Measurements from ENCODE around the gene URAD.

URAD gene

DNA sequence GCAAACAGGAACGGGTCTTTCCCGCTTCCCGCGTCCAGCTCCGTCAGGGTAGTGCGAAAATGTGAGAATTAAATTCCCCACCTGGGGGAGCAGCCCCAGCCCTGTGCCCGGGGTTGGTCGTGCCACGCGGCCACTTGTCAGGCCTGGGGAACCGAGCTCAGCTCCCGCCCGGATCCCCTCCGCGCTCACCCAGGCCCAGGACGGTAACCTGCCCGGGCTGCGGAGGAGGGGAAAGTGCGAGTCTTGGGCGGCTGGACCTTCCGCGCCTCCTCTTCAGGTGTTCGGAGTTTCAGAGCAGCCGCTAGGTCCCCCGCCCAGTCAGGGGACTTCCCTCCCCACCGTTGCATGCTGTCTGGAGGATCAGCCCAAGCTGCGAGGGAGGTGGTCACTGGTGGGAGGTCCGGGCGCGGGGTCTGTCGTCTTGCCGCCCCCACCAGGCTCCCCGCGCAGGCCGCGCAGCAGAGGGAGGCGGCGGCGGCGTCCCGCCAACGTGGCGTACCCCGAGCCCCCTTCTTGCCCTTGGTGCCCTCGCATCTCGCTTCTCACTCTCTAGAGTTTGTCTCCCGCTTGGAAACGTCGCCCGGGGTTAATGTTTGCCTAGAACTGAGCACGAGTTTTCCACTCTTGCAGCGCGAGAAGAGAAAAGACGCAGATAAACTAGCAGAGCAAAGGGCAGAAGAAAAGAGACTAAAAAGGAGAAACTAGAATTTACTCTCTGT lies 8.1 kb downstream of the URAD start:
- intact Hi-C loops (cut with micrococcal nuclease) = loop anchor here (5.0 to 10.0 kb wide), 3 partner anchors 448 to 1006 kb away; no protein-coding TSS in a partner anchor
- H3K9me3 Mint-ChIP-seq = no peaks in the 10 kb centered on the region
- H3K4me3 Mint-ChIP-seq = no peak overlapping the region
- peaks cover 23% of the 10 kb centered on the region for H3K4me1 Mint-ChIP-seq (ENCODE audit: low read depth)
- peaks cover 83% of the 10 kb centered on the region for H3K27me3 Mint-ChIP-seq
- H3K27ac Mint-ChIP-seq = no peak overlapping the region
- H3K36me3 Mint-ChIP-seq (ENCODE audit: low read depth) = no peaks in the 10 kb centered on the region

DNA sequence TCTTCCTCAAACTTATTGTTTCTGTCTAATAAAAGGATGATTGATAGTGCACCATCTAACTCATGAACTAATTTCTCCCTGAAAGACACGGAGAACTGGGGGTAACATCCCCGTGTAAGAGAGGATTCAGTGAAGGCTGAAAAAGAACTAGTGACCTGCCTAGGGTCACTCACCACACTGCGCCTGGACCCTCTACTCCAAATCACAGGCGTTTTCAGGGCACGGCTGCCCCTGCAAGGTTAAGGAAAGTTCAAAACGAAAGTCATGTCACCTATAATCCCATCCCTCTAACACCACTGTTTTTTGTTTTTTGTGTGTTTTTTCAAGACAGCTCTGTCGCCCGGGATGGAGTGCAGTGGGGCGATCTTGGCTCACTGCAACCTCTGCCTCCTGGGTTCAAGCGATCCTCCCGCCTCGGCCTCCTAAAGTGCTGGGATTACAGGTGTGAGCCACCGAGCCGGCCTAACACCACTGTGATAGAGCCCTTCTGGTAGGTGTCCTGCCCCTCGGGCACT lies 8.7 kb downstream of the URAD start:
- H3K9me3 Mint-ChIP-seq = no peaks in the 10 kb centered on the region
- no peaks in the 10 kb centered on the region for H3K36me3 Mint-ChIP-seq (ENCODE audit: low read depth)
- no peak overlapping the region for H3K4me3 Mint-ChIP-seq
- no peak overlapping the region for H3K27ac Mint-ChIP-seq
- H3K4me1 Mint-ChIP-seq (ENCODE audit: low read depth) = peaks cover 26% of the 10 kb centered on the region
- H3K27me3 Mint-ChIP-seq = peaks cover 89% of the 10 kb centered on the region
- intact Hi-C loops (cut with micrococcal nuclease) = loop anchor here (5.0 to 10.0 kb wide), 3 partner anchors 448 to 1005 kb away; no protein-coding TSS in a partner anchor

DNA sequence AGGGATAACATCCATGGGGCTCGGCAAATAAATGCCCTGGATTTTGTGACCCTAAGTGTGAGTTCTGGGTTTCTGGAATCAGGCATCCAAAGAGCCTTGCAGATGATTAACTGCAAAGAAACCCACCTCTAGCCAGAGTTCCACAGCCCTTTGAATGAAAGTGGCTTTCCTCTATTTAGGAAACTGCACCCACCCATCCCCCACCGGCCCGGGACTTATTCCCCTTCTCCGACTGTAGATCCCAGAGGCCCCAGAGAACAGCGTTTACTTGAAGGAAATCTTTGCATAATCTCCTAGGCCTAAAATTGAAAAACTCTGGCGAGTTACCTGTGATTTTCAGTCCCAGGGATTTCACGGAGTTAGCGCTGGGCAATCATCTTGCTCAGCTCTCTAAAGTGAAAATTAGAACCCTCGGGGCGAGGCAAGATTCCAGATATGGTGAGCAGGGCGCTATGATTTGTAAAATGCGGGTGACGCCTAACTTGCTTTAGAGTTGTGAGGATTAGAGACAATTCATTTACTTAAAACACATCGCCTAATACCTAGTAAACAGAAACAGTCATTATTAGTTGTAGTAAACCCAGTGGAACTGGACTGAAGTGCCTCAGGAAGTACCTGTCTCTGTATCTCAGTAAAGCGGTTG lies 9.4 kb downstream of the URAD start:
- Mint-ChIP-seq H3K4me3 (no peak overlapping the region), H3K9me3 (no peaks in the 10 kb centered on the region), H3K4me1 (ENCODE audit: low read depth) (peaks cover 26% of the 10 kb centered on the region), H3K27me3 (peaks cover 96% of the 10 kb centered on the region), H3K27ac (no peak overlapping the region), H3K36me3 (ENCODE audit: low read depth) (no peaks in the 10 kb centered on the region)
- intact Hi-C loops (cut with micrococcal nuclease) = no loop called here

DNA sequence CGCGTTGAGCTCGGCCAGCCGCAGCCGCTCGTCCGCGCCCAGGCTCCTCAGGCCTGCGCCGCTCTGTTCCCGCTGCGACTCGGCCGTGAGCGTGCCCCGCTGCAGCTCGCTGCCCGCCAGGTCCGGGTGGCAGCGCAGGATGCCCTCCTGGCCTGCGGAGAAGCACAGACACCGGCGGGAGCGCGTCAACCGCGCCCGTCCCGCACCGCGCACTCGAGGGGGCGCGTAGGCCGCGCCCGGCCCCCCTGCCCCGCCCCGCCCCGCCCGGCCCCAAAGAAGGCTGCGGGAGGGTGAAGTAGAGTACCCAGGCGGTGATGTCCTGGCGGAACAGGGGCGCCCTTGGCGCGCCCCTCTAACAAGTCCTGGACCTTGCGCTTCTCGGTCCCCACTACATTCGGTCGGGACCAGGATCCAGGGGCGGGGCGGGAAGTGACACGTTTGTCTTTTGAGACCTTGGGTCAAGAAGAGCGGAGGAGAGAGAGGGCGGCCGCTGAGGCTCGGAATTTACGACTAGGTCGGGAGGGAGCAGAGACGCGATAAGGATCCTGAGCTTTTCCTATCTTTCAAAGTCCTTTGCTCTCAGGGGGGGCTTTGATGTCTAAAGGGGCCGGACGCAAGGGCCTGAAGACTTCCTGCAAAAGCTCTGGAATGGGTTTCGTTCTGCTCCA lies 10.1 kb downstream of the URAD start:
- H3K4me3 Mint-ChIP-seq = no peak overlapping the region
- no peaks in the 10 kb centered on the region for H3K36me3 Mint-ChIP-seq (ENCODE audit: low read depth)
- intact Hi-C loops (cut with micrococcal nuclease) = no loop called here
- H3K4me1 Mint-ChIP-seq (ENCODE audit: low read depth) = peaks cover 26% of the 10 kb centered on the region
- no peak overlapping the region for H3K27ac Mint-ChIP-seq
- H3K9me3 Mint-ChIP-seq = no peaks in the 10 kb centered on the region
- H3K27me3 Mint-ChIP-seq = peaks cover 98% of the 10 kb centered on the region

DNA sequence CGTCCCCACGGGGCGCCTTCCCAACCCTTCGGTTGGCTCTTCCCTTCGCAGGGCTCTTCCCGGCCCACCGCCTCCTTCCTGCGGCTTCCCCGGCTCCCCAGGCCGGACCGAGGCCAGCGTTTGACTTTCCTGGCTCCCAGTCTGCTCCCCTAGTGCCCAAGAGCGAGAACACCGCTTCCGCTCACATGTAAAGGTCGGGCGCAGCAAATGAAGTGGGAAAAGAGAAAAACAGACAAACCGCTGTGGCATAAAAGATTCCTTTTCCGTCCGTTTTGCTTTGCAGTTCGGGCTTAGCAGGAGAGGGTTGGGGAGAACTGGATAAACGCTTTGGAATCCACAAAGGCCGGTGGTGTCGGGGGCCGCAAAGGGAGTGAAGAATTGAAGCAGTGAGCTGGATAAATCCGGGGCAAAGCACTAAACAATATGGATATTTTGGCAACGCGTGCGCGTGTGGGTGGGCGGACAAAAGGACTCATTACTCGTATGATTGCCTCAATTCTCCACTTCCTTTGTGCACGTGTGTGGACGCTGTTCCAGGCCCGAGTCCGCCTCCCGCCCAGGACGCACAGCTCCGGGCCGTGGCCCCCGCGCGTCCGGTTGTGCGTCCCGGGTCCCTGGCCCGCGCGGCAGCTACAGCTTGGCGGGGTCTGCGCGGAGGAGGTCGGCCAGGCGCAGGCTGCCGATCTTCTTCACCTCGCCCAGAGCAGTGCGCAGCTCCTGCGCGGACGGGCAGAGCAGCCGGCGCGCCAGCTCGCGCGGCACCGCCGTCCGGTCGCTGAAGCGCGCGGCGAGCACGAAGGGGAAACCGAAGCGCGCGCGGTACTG lies 10.8 kb downstream of the URAD start:
- H3K9me3 Mint-ChIP-seq = no peaks in the 10 kb centered on the region
- H3K36me3 Mint-ChIP-seq (ENCODE audit: low read depth) = no peaks in the 10 kb centered on the region
- no peak overlapping the region for H3K27ac Mint-ChIP-seq
- intact Hi-C loops (cut with micrococcal nuclease) = no loop called here
- peaks cover 26% of the 10 kb centered on the region for H3K4me1 Mint-ChIP-seq (ENCODE audit: low read depth)
- H3K27me3 Mint-ChIP-seq = peaks cover 97% of the 10 kb centered on the region
- no peak overlapping the region for H3K4me3 Mint-ChIP-seq

GRCh38 chr13:27976362-27977091 lies 12.0 kb downstream of the URAD start:
- H3K27ac Mint-ChIP-seq = no peak overlapping the region
- no peak overlapping the region for H3K4me3 Mint-ChIP-seq
- peaks cover 97% of the 10 kb centered on the region for H3K27me3 Mint-ChIP-seq
- intact Hi-C loops (cut with micrococcal nuclease) = no loop called here
- no peaks in the 10 kb centered on the region for H3K9me3 Mint-ChIP-seq
- no peaks in the 10 kb centered on the region for H3K36me3 Mint-ChIP-seq (ENCODE audit: low read depth)
- peaks cover 26% of the 10 kb centered on the region for H3K4me1 Mint-ChIP-seq (ENCODE audit: low read depth)

DNA sequence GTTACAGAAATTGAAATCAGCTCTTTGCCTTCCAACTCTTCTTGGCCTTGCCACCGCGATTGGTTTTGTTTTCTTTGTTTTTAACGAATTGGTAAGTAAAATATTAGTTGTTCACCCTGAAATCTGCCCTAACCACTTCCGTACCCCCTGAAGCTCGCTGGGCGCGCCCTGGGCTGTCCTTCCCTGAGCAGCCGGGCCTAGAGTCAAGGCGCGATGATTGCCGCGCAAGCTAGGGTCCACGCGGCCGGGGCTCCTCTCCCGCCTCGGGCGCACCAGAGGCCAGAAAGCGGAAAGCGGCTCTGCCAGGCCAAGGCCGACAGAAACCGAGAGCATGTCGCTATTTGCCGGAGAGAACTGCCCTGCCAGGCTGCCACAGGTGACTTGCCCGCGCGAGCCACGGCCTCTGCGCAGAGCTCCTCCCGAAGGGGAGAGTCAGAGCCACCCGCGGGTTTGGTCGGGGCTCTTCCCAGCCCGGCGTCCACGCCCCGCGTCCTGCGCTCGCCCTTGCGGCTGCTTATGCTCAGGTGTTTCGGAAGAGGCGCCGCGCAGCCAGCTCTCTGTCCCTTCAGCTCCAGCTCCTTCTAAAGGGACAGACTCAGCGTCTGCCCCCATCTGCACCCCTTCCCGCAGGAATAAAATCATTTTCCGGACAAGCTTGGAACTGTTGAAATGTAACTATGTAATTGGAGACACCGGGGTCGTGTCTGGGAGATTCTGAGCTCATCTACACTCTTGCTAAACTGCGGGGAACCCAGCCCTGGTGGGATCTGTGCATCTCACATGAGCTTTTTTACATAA lies 12.7 kb downstream of the URAD start:
- H3K27ac Mint-ChIP-seq = no peak overlapping the region
- peaks cover 97% of the 10 kb centered on the region for H3K27me3 Mint-ChIP-seq
- no peaks in the 10 kb centered on the region for H3K36me3 Mint-ChIP-seq (ENCODE audit: low read depth)
- intact Hi-C loops (cut with micrococcal nuclease) = no loop called here
- H3K4me1 Mint-ChIP-seq (ENCODE audit: low read depth) = peaks cover 26% of the 10 kb centered on the region
- H3K4me3 Mint-ChIP-seq = no peak overlapping the region
- no peaks in the 10 kb centered on the region for H3K9me3 Mint-ChIP-seq

DNA sequence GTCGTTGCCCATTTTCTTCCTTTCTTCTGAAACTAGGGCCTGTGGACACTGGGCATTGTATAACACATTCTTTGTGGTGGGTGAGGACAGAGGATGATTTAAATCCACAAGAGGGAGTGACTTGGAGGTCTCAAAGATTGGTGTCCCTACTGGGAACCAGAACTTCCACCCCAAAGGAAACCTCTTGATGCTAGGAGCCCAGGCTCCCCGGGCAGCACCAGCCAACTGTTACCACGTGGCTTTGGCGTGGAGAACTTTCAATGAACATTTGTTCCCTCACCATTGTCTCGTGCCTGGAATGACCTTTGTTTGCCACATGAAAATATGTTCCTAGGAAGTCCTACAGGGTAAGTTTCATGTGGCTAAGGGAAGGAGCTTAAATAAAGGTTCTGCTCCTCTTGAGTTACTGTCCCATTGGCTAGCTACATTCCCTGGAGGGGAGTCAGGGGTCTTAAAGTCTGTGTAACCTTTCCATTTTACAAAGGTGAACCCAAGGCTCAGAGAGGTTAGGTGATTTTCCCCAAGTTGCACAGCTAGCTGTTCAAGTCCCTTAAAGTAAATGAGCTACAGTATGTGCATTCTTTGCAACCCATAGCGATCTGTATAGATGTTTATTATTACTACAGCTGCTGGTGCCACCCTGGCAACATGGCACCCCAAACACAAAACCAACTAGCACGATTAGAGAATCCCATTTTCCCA lies 14.4 kb downstream of the URAD start:
- H3K27ac Mint-ChIP-seq = no peak overlapping the region
- intact Hi-C loops (cut with micrococcal nuclease) = no loop called here
- H3K4me1 Mint-ChIP-seq (ENCODE audit: low read depth) = peaks cover 25% of the 10 kb centered on the region
- H3K9me3 Mint-ChIP-seq = no peaks in the 10 kb centered on the region
- H3K4me3 Mint-ChIP-seq = no peak overlapping the region
- no peaks in the 10 kb centered on the region for H3K36me3 Mint-ChIP-seq (ENCODE audit: low read depth)
- H3K27me3 Mint-ChIP-seq = peaks cover 96% of the 10 kb centered on the region

- Mint-ChIP-seq H3K36me3 (ENCODE audit: low read depth) (no peaks in the 10 kb centered on the region), H3K27me3 (peaks cover 97% of the 10 kb centered on the region), H3K4me1 (ENCODE audit: low read depth) (peaks cover 27% of the 10 kb centered on the region), H3K9me3 (no peaks in the 10 kb centered on the region), H3K4me3 (no peak overlapping the region), H3K27ac (no peak overlapping the region)
- intact Hi-C loops (cut with micrococcal nuclease) = no loop called here
Measured at GRCh38 chr13:27973291-27973690, 15.2 kb downstream of the URAD start.

GRCh38 chr13:27972478-27972820 lies 16.0 kb downstream of the URAD start:
- Mint-ChIP-seq H3K4me1 (ENCODE audit: low read depth) (peaks cover 34% of the 10 kb centered on the region), H3K9me3 (no peaks in the 10 kb centered on the region), H3K27me3 (peaks cover 97% of the 10 kb centered on the region), H3K27ac (no peak overlapping the region), H3K4me3 (no peak overlapping the region), H3K36me3 (ENCODE audit: low read depth) (no peaks in the 10 kb centered on the region)
- intact Hi-C loops (cut with micrococcal nuclease) = no loop called here

- Mint-ChIP-seq H3K9me3 (no peaks in the 10 kb centered on the region), H3K27me3 (peaks cover 97% of the 10 kb centered on the region), H3K4me3 (no peak overlapping the region), H3K27ac (no peak overlapping the region), H3K4me1 (ENCODE audit: low read depth) (peaks cover 39% of the 10 kb centered on the region), H3K36me3 (ENCODE audit: low read depth) (no peaks in the 10 kb centered on the region)
- intact Hi-C loops (cut with micrococcal nuclease) = no loop called here
Measured at GRCh38 chr13:27971776-27972477, 16.6 kb downstream of the URAD start.

- no peaks in the 10 kb centered on the region for H3K9me3 Mint-ChIP-seq
- H3K4me1 Mint-ChIP-seq (ENCODE audit: low read depth) = peaks cover 40% of the 10 kb centered on the region
- intact Hi-C loops (cut with micrococcal nuclease) = no loop called here
- no peaks in the 10 kb centered on the region for H3K36me3 Mint-ChIP-seq (ENCODE audit: low read depth)
- no peak overlapping the region for H3K4me3 Mint-ChIP-seq
- H3K27me3 Mint-ChIP-seq = peaks cover 98% of the 10 kb centered on the region
- H3K27ac Mint-ChIP-seq = no peak overlapping the region
Measured at GRCh38 chr13:27971236-27971645, 17.3 kb downstream of the URAD start.
